HCT116 (cell line): ENCODE measurements around the gene MCC. TPM values are rescaled to one million over a fixed set of nuclear protein-coding genes. Genes with fewer than 3 reads are reported as not detected.

ENCODE experiments used
- ATAC-seq: fragments of 200-7000 bp; cut with Tn5 transposase; 2 replicates; pipeline ENCODE4 v1.9.1; 2020; ENCODE audit warnings: mild to moderate bottlenecking, moderate library complexity
- BruUV-seq: library from RNA; stranded (reverse); fragments of 400-500 nt; replicated peaks from 2 replicates; lab custom pipeline; 2021; lab: Mats Ljungman, UMichigan
- CTCF ChIA-PET: fragments of 300-600 bp; sonication (Branson Sonifier 250); formaldehyde crosslinking; loops from one replicate; lab custom pipeline; 2021; ENCODE audit warnings: antibody characterized with exemption; lab: Charles Lee
- POLR2A ChIA-PET: fragments of 300-600, 350-600 bp; sonication (Branson Sonifier 250); formaldehyde crosslinking; loops from one replicate; lab custom pipeline; 2021; ENCODE audit warnings: antibody characterized with exemption; lab: Charles Lee
- RAD21 ChIA-PET, 2 experiments: fragments of 300-600 bp; sonication (Branson Sonifier 250); formaldehyde crosslinking; loops; one replicate each; lab custom pipeline; 2023; ENCODE audit warnings: low total read pairs in 2 of 2; ENCODE audit not compliant: uncharacterized antibody in 2 of 2, unreplicated experiment in 2 of 2, low non-redundant PET in 1 of 2; lab: Charles Lee
- DNase-seq: peaks from one replicate; pipeline ENCODE4 v3.0.0-alpha.2; 2010; ENCODE audit warnings: low read depth, low spot score
- H2AFZ ChIP-seq: fragments of 200-600 bp; shearing (Covaris generic), sonication (generic); 2 replicates; pipeline ENCODE4 v1.6.1; 2017; ENCODE audit warnings: low read depth, mixed run types, mixed read lengths, antibody characterized with exemption, low read length; ENCODE audit not compliant: poor library complexity, severe bottlenecking
- H3K27ac ChIP-seq: 2 replicates; pipeline ENCODE4 v1.5.1; 2012; ENCODE audit warnings: low read depth, low read length
- H3K27me3 ChIP-seq: fragments of 200-600 bp; sonication (generic); 2 replicates; pipeline ENCODE4 v1.6.1; 2016; ENCODE audit warnings: mixed run types, low read length, mixed read lengths; ENCODE audit not compliant: insufficient read depth
- H3K36me3 ChIP-seq, 2 experiments: fragments of 200-500 bp in 1 of 2; fragments of 200-600 bp in 1 of 2; sonication (Bioruptor generic) in 1 of 2; sonication (generic) in 1 of 2; 2 replicates each; pipeline versions ENCODE4 v1.5.1 to v1.6.1; 2014 to 2016; ENCODE audit warnings: low read length in 2 of 2, inconsistent platforms in 1 of 2, mixed read lengths in 1 of 2, mixed run types in 1 of 2; ENCODE audit not compliant: insufficient read depth in 2 of 2, control insufficient read depth in 1 of 2
- H3K4me1 ChIP-seq, 2 experiments: fragments of 200-600 bp in 1 of 2; sonication (generic) in 1 of 2; 2 replicates each; pipeline versions ENCODE4 v1.5.1 to v1.6.1; 2012 to 2017; ENCODE audit warnings: low read length in 2 of 2, inconsistent platforms in 1 of 2, mild to moderate bottlenecking in 1 of 2, mixed read lengths in 1 of 2, mixed run types in 1 of 2, moderate library complexity in 1 of 2; ENCODE audit not compliant: insufficient read depth in 2 of 2, control insufficient read depth in 1 of 2
- H3K4me2 ChIP-seq: fragments of 200-600 bp; sonication (generic); 2 replicates; pipeline ENCODE4 v1.6.1; 2017; ENCODE audit warnings: mixed run types, low read length, mixed read lengths
- H3K4me3 ChIP-seq, 2 experiments: fragments of 200-600 bp in 1 of 2; sonication (generic) in 1 of 2; replicated peaks in 1 of 2; 2 replicates each; pipeline ENCODE4 v1.5.1; 2011 to 2016; ENCODE audit warnings: low read length in 2 of 2, control low read depth in 1 of 2, low read depth in 1 of 2, mild to moderate bottlenecking in 1 of 2, mixed read lengths in 1 of 2, mixed run types in 1 of 2
- H3K79me2 ChIP-seq: fragments of 200-600 bp; sonication (generic); 2 replicates; pipeline ENCODE4 v1.6.1; 2017; ENCODE audit warnings: mild to moderate bottlenecking, mixed run types, low read length, moderate library complexity, mixed read lengths; ENCODE audit not compliant: insufficient read depth
- H3K9ac ChIP-seq: fragments of 200-600 bp; sonication (generic); 2 replicates; pipeline ENCODE4 v1.6.1; 2016; ENCODE audit warnings: low read length, mixed read lengths
- H3K9me2 ChIP-seq: fragments of 200-600 bp; sonication (generic), shearing (Covaris generic); 2 replicates; pipeline ENCODE4 v1.6.1; 2017; ENCODE audit warnings: mixed run types, mild to moderate bottlenecking, moderate library complexity; ENCODE audit not compliant: insufficient read depth
- H3K9me3 ChIP-seq, 2 experiments: fragments of 200-500 bp in 1 of 2; fragments of 200-600 bp in 1 of 2; sonication (Bioruptor generic) in 1 of 2; sonication (generic) in 1 of 2; 2 replicates each; pipeline ENCODE4 v1.6.1; 2014 to 2017; ENCODE audit warnings: low read length in 2 of 2, mixed read lengths in 2 of 2, inconsistent platforms in 1 of 2, low read depth in 1 of 2, mild to moderate bottlenecking in 1 of 2, mixed run types in 1 of 2, moderate library complexity in 1 of 2; ENCODE audit not compliant: control insufficient read depth in 1 of 2, insufficient read depth in 1 of 2
- H4K20me1 ChIP-seq: fragments of 200-600 bp; sonication (generic), shearing (Covaris generic); 2 replicates; pipeline ENCODE4 v1.6.1; 2017; ENCODE audit warnings: mixed run types, mild to moderate bottlenecking, moderate library complexity; ENCODE audit not compliant: insufficient read depth
- CEBPB ChIP-seq: IDR thresholded peaks from 2 replicates; pipeline ENCODE4 v1.6.1; 2012; ENCODE audit warnings: low read depth
- EGR1 ChIP-seq: IDR thresholded peaks from 2 replicates; pipeline ENCODE4 v1.6.1; 2012; ENCODE audit warnings: low read depth
- ELF1 ChIP-seq: IDR thresholded peaks from 2 replicates; pipeline ENCODE4 v1.6.1; 2012; ENCODE audit warnings: low read depth, borderline replicate concordance
- MAX ChIP-seq: IDR thresholded peaks from 2 replicates; pipeline ENCODE4 v1.6.1; 2012
- intact Hi-C: fragments of 100-400 bp; cut with micrococcal nuclease; formaldehyde crosslinking; loops from 2 replicates; pipeline ENCODE4 v1.10.0; 2022
- total RNA-seq: library from RNA; stranded (reverse); gene quantifications from one replicate; pipeline ENCODE4 v1.2.1, GENCODE V29; 2021; ENCODE audit not compliant: unreplicated experiment

Gene MCC
- total RNA-seq, 1 experiment from 2014 or later, result 20.1 TPM

- no peaks in the 10 kb centered on the region for H3K27me3 ChIP-seq
- CTCF ChIA-PET, result no interaction called here
- no peaks in the 10 kb centered on the region for H3K79me2 ChIP-seq
- H3K4me3 ChIP-seq, result no peak overlapping the region
- H3K4me1 ChIP-seq, result no peaks in the 10 kb centered on the region
- H3K9me2 ChIP-seq, result no peaks in the 10 kb centered on the region
- TF ChIP-seq EGR1 (no peak), MAX (no peak)
- POLR2A ChIA-PET, result no interaction called here
- no peak for ATAC-seq
- H3K36me3 ChIP-seq, result no peaks in the 10 kb centered on the region
- no peak for DNase-seq
- H3K27ac ChIP-seq, result no peak overlapping the region
- no peaks in the 10 kb centered on the region for H3K9me3 ChIP-seq
- no TSS peak for BruUV-seq
- no peak overlapping the region for H2AFZ ChIP-seq
- RAD21 ChIA-PET, result no interaction called here
- no peak overlapping the region for H3K4me2 ChIP-seq
- H3K9ac ChIP-seq, result no peak overlapping the region
- H4K20me1 ChIP-seq, result no peaks in the 10 kb centered on the region
- intact Hi-C loops, result no loop called here
Observed at GRCh38 chr5:113478691-113479090, 9.6 kb downstream of the MCC start.

- H3K79me2 ChIP-seq, result no peaks in the 10 kb centered on the region
- H4K20me1 ChIP-seq, result no peaks in the 10 kb centered on the region
- H3K36me3 ChIP-seq, result no peaks in the 10 kb centered on the region
- H3K9ac ChIP-seq, result no peak overlapping the region
- RAD21 ChIA-PET, result no interaction called here
- POLR2A ChIA-PET, result no interaction called here
- BruUV-seq, result no TSS peak
- H3K9me3 ChIP-seq, result no peaks in the 10 kb centered on the region
- intact Hi-C loops, result no loop called here
- no peak overlapping the region for H3K4me3 ChIP-seq
- no peak for ATAC-seq
- H3K4me1 ChIP-seq, result no peaks in the 10 kb centered on the region
- H3K4me2 ChIP-seq, result no peak overlapping the region
- no peaks in the 10 kb centered on the region for H3K9me2 ChIP-seq
- H3K27me3 ChIP-seq, result no peaks in the 10 kb centered on the region
- H2AFZ ChIP-seq, result no peak overlapping the region
- TF ChIP-seq ELF1, result no peak
- no peak for TF ChIP-seq CEBPB
- no peak overlapping the region for H3K27ac ChIP-seq
- DNase-seq, result no peak
- CTCF ChIA-PET, result no interaction called here
Observed at GRCh38 chr5:113474100-113474728, 14.0 kb downstream of the MCC start.
